HG02642 (cell line): Measurements from ENCODE around the gene ACSM4.
A peak's percentile ranks its signal among the peaks of the same experiment; 100 is the strongest.
"Not testable (repeated sequence)": the region's sequence is repeated elsewhere in the genome, so short reads cannot be mapped to it uniquely, and the experiment has no call there.

ENCODE experiments used
- ATAC-seq: cut with Tn5 transposase; IDR thresholded peaks from one replicate; pipeline ENCODE4 v1.9.1; 2021; ENCODE audit warnings: mild to moderate bottlenecking; ENCODE audit not compliant: unreplicated experiment, poor library complexity

Gene ACSM4, protein sequence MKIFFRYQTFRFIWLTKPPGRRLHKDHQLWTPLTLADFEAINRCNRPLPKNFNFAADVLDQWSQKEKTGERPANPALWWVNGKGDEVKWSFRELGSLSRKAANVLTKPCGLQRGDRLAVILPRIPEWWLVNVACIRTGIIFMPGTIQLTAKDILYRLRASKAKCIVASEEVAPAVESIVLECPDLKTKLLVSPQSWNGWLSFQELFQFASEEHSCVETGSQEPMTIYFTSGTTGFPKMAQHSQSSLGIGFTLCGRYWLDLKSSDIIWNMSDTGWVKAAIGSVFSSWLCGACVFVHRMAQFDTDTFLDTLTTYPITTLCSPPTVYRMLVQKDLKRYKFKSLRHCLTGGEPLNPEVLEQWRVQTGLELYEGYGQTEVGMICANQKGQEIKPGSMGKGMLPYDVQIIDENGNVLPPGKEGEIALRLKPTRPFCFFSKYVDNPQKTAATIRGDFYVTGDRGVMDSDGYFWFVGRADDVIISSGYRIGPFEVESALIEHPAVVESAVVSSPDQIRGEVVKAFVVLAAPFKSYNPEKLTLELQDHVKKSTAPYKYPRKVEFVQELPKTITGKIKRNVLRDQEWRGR

DNA sequence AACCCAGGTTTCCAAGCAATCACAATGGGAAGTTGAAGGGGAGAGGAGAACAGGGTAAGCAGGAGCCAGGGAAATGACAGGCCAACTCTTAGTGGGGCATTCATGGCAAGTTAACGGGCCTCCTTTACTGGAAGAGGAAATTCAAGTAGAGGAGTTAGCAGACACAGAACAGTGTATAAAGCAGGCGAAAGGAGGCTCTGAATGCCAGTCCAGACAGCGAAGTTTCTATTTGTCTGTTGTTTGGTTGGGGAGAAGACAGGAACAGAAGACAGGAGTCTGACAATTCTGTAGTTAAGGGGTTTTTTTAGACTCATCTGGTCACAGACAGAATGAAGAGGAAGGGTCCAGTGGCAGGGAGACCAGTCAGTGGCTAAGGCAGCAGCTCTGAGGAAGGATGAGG is at the start of gene ACSM4:
TSS of gene ACSM4 (plus strand) at position 301 of the 400 bp plus-strand sequence. CDS start 260 bp downstream, outside the sequence.
- no peak for ATAC-seq

DNA sequence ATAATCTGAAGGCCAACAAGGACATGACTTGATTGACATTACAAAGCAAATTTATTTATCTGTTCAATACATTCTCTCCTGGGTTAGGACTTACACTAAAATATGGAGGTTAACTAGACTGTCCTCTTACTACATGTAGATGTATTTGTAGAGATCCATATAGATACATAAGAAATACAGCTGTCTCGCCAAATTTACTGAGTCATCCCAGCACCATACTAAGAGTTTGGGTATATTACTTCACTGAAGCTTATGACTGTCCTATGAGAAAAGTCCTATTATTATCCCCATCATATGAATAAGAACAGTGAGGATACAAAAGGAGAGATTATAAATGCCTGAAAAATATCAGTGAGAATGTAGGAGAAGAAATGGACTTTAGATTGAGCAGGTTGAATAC is 44.8 kb upstream of the ACSM4 start:
- ATAC-seq = no peak

DNA sequence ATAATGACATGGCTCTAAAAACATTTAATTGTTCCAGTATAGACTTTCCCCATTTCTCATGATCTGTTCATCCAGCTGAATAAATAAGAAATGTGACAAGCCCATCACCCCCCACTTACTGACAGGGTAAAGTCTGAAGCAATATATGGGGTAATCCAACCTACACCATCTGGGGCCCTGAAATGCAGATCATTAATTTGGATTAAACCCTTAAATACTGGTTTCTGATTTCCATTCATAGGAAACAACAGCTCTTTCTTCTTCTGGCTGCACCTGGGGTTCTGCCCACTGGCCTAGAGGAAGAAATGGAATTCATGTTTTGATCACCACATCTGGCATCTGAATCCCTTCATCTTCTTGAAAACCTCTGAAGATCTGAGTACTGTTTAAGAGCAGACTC is 39.3 kb upstream of the ACSM4 start:
- no peak for ATAC-seq

DNA sequence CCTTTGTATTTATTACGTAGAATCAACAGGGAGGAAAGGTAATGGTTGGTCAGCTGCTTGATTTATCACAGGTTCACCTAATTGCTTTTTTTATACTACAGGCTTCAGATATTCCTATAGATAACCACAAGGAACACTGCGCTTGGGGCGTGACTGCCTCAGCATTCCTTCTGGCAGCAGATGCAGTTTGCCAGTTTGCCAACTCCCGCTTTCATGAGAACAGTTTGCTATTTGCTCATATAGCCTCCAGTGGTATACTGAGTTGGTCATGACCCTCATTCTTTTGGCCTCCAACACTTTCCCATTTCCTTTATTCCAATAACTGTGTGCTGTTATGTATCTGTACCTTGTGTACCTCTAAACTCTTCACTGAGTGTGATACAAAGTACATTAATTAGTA is 38.6 kb upstream of the ACSM4 start:
- no peak for ATAC-seq

DNA sequence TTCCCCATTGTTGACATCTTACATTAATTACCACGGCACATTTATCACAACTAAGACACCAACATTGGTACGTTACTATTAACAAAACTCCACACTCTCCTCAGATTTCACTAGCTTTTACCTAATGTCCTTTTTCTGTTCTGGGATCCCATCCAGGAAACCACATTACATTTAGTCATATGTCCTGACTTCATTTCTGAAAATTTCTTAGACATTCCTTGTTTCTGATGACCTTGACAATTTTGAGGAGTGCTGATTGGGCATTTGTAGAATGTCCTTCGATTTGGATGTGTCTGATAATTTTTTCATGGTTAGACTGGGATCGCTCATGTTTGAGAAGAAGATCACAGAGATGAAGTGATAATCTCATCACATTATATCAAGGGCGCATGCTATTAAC is 34.6 kb upstream of the ACSM4 start:
- no peak for ATAC-seq

DNA sequence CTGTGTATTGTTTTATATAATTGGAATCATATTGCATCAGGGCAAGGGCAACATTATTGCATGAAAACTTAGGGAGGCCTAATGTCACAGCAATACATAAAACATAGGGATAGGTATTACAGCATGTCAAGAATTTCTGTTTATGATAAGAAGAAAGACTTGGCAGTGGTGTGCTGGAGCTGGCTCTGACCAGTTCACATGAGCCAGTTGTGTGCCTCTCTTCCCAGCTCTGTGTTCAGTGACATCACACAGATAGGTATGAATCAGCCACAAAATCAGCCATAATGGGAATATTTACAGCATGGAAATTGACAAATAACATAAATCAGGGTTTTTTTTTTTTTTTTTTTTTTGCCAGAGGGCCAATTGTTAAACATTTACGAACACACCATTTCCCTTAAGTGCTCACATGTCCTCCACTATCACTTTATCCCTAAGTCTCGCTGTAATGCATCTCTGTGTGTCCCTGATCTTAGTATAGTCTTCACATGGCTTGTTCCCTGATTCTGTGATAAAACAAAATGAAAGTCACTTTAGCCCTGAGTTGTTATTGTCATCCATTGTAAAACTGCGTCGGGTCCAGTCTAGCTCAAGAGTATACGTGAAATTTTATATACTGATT is 31.9 kb upstream of the ACSM4 start:
- no peak for ATAC-seq

DNA sequence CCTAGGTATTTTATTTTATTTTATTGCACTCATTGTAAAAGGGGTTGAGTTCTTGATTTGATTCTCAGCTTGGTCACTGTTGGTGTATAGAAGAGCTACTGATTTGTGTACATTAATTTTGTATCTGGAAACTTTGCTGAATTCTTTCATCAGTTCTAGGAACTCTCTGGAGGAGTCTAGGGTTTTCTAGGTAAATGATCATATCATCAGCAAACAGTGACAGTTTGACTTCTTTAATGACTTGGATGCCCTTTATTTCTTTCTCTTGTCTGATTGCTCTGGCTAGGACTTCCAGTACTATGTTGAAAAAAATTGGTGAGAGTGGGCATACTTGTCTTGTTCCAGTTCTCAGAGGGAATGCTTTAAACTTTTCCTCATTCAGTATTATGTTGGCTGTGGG is 28.4 kb upstream of the ACSM4 start:
- ATAC-seq = not testable (repeated sequence)

DNA sequence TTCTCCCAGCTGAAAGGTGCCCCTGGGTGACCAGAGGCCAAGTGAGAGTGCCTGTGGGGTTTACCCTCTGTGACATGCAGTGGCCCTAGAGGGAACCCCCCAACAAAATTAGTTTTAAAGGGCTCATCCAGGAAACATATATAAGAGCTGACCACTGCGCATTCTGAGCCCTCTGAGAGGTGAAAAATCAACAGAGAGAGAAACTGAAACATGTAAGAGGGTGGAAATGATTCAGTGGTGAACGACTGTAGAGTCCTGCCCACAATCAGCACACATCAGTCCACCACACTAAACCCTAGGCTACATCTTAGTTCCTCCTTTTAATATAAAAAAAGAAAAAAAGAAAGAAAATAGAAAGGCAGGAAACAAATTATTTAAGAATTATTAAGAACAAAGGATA is 21.0 kb upstream of the ACSM4 start:
- ATAC-seq = peak; percentile 53

DNA sequence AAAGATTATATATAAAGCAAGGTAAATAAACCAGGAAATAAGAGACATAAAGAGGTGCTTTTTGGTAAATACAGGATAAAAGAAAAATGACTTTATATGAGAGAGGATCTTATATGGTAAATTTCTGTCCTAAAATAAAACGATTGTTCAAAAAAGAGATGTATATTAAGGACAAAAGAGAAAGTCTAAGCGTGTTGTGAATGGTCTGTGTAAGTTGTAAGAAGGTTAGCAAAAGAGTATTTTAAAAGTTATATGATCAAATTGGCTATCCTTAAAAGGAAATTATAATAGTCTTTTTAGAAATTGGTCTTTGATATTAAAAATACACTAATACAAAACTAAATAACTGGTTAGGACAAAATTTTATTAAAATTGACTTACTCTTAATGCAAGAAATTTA is 14.1 kb upstream of the ACSM4 start:
- ATAC-seq = no peak

DNA sequence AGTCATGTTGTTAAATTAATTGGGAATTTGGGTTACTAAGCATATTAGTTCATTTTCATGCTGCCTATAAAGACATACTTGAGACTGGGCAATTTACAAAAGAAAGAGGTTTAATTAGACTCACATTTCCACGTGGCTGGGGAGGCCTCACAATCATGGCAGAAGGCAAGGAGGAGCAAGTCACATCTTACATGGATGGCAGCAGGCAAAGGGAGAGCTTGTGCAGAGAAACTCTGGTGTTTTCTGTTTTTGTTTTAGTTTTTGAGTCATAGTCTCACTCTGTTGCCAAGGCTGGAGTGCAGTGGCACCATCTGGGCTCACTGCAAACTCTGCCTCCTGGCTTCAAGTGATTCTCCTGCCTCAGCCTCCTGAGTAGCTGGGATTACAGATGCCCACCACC is 13.3 kb upstream of the ACSM4 start:
- ATAC-seq = not testable (repeated sequence)

DNA sequence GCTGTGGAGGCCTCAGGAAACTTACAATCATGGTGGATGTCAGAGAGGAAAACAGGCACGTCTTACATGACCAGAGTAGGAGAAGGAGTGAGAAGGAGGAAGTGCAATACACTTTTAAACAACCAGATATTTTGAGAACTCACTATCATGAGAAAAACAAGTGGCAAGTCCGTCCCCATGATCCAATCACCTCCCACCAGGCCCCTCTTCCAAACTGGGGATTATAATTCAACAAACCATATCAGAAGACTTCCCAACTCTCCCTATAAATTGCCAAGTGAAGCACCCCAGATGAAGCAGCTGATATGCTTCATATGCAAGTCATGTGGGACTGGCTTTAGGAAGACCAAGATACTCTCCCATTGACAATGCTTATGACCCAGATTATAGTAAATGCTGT is 11.6 kb upstream of the ACSM4 start:
- no peak for ATAC-seq

DNA sequence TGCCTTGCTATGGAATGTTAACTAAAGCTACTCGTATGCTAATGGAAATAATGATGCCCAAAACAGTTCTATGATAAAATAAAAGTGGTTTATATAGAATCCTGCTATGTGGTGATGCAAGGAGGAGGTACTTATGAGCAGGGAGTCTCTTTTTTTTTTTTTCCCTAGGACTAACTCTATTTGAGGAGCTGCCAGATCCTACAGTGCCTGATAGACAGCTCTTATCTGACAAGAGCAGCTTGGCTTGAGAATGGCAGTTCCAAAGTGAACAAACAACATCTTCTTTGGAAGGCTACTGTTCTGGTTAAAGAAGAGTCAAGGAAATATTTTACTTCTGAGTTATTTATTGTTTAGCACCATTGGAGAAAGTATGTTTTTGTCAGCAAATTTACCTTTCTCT is 10.2 kb upstream of the ACSM4 start:
- ATAC-seq = no peak

DNA sequence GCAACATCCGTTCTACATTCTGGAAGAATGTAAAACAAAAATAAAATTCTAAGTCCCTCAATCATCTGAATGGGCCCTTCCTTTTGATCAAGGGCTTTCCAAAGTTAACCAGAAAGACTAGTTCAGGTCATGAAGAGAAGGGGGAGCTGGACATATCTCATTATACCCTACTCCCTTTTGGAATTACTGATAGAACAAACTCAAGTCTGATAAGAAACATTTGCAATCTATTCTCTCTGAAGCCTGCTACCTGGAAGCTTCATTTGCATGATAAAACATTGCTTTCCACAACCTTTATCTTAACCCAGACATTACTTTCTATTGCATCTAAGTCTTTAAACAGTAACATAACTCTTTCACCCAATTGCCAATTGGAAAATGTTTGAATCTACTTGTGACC is 8.3 kb upstream of the ACSM4 start:
- no peak for ATAC-seq

DNA sequence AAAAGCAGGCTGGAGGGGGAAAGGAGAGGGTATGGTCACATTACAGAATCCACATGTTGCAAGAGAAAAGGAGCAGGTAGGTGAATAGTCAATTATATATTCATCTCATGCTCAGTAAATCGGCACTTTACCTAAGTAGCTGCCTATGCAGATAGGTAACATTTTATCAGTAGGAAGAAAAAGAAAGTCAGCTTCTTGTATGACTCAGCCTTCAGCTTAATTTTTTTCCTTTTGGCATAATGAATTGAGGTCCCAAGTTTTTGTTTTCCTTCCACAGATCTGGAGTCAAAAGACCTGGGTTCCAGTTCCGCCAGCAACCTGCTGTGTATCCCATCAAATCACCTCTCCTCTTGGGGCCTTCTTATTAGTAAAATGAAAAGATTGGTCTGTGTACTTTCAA is 6.0 kb upstream of the ACSM4 start:
- ATAC-seq = no peak

DNA sequence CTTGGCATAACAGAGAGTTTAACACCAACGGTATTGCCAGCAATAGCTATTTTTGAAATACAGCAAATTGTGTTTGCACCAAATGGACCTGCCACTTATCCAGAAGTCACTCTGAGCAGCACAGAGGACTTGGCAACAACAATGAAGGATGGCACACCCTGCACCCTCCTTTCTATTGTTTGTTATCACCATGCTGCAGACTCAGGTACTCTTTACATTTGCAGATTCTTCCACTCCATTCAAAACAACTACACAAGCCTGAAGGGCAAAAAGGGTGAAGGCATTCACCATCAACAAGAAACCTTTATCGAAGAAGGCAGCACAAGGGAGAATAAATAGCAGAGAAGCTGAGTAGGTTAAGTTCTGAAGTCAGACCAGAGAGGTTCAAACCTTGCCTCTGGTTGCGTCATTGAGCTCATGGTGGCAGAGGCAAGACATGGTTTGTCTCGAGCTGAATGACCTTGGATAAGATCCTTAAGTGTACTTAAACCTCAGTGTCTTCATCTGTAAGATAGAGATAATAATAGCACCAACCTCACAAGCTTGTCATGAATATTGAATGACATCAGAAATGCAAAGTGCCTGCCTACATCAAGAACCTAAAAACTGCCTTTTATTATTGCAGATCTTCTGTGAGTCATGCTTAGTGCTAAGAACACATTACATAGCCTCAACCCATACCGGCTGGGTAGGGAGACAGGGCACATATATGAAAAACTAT is 1.4 kb upstream of the ACSM4 start:
- no peak for ATAC-seq

DNA sequence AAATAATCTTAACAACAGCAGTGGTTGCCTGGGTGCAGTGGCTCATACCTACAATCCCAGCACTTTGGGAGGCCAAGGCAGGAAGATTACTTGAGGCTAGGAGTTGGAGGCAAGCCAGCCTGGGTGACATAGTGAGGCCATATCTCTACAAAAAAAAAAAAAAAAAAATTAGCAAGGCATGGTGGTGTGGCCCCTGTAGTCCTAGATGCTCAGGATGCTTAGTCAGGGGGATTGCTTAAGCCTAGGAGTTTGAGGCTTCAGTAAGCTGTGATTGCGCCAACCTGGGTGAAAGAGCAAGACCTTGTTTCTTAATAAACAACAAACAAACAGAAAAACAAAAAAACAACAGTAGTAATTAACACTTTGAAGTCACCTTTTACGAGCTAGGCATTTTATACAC is 642 bp upstream of the ACSM4 start:
- no peak for ATAC-seq

DNA sequence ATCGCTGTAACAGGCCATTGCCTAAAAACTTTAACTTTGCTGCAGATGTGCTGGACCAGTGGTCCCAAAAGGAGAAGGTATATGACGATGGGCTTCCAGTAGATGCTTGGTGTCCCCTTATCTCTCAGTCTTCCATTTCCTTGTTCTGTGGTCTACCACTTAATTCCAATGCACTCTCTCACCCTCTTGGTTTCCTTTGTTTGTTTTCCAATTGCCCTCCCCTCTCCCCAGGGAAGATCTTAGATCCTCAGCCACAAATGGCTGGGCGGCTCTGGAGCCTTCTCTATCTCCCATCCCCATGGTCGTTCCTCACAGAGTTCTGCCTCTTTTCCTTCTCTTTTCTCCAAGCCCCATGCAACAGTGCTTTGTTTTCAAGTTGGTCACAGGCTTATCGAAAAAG is 584 bp downstream of the ACSM4 start:
- no peak for ATAC-seq

DNA sequence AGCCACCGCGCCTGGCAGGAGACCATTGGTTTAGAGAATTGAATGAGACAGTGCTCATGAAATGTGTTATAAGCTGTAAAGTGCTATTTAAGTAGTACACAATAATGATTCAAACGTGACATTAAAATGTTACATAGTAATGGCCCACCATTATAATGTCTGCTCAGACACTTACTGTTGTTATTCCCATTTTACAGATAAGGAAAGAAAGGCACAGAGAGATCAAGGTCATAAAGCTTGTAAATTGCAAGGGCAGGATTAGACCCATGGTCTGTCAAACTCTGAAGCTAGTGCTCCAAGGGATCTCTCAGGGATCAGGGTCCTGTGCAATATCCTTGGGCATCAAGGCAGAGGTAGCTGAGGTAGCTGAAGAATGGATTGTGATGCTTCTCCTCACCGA is 6.2 kb downstream of the ACSM4 start:
- no peak for ATAC-seq

DNA sequence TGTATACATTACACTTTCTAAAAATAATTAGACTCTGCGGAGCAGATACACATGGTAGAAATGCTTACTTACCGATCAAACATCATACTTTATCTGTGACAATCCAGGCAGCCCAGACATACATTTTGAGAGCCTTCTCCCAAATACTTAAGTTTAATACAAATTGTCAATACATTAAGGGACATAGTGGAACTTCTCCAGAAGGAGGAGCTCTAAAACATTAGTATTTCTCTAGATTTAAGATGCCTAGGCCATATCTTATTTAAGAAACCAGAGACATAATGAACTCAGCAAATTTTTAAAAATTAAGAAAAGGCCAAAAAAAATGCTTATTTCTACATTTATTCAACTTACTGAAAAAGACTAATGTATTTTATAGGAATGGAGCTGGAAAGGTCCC is 16.1 kb downstream of the ACSM4 start:
- ATAC-seq = no peak

DNA sequence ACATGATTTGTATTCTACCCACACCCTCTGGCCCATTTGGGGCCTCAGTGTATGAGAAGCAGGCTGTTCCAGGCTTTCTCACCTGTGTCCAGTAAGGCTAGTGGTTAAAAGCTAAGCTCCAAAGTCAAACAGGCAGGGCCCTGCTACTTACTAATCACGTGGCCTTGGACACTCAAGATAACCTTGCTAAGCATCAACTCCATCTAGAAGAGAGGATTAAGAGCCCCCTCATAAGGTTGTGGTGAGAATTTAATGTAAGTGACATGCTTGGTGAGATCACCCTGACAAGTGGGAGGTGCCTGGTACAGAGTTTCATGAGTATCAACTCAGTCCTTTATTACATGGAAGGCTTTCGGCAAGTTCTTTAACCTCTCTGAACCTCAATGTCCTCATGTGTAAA is 17.8 kb downstream of the ACSM4 start:
- ATAC-seq = no peak

DNA sequence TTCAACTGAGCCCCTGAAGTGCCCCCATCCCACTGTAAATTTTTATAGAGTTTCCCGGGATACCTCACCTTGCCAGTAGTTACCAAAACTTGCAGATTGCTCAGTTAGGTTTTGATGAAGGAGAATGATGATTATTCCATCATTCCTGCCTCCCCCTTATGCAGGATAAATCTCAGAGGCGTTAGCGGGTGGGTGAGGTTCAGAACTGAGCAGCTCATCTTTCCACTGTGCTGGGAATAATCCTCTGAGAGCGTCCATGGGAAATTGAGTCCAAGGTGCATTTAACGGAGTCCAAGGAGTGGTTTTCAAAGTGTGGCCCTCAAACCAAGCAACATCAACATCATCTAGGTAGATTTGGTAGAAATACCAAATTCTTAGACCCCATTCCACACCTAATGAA is 18.7 kb downstream of the ACSM4 start:
- ATAC-seq = no peak
